ENCODE results near the gene FEM1B. TPM values are rescaled to one million over a fixed set of nuclear protein-coding genes. Genes with fewer than 3 reads are reported as not detected.
A peak's percentile ranks its signal among the peaks of the same experiment; 100 is the strongest.

FEM1B gene
- total and polyA plus RNA-seq, 2 of the 8 experiments (the other 6 are each of a cell fraction or from before 2014, with no cell fraction given) = 36.1 to 83.8 TPM

GRCh38 chr15:68314563-68314962, 37.0 kb downstream of the FEM1B start:
- DNase-seq (ENCODE audit: low read depth in 1 of 2, low spot score in 2 of 2) = no peak

More at GRCh38 chr15:68314563-68314962, 37.0 kb downstream of the FEM1B start:
- H3K23ac ChIP-seq (ENCODE audit: insufficient read length) = no peak overlapping the region
- H2BK120ac ChIP-seq (replicated peaks; ENCODE audit: low read depth, low read length) = no peak overlapping the region
- no peak overlapping the region for H3K4me3 ChIP-seq (ENCODE audit: extremely low read depth in 1 of 4, insufficient read depth in 2 of 4, low read depth in 3 of 4, low read length in 4 of 4)
- no peaks in the 10 kb centered on the region for H3K27me3 ChIP-seq (replicated peaks in 1 of 4; ENCODE audit: control insufficient read depth in 3 of 4, extremely low read depth in 1 of 4, insufficient read depth in 3 of 4, low read length in 3 of 4)
- no peak overlapping the region for H3K18ac ChIP-seq (ENCODE audit: extremely low read depth, low read length)
- H3K9me3 ChIP-seq (ENCODE audit: insufficient read depth in 2 of 2, low read depth in 1 of 2, low read length in 1 of 2) = no peaks in the 10 kb centered on the region
- H3K36me3 ChIP-seq (ENCODE audit: control insufficient read depth in 2 of 4, insufficient read depth in 4 of 4, low read length in 3 of 4) = no peaks in the 10 kb centered on the region
- TF ChIP-seq YY1 (IDR thresholded peaks at IDR 0.05; ENCODE audit: low read depth, low read length) (no peak), RXRA (IDR thresholded peaks at IDR 0.05; ENCODE audit: insufficient read depth, low read depth, low read length) (no peak), CTCF (IDR thresholded peaks at IDR 0.05; ENCODE audit: control extremely low read depth in 1 of 3, insufficient read depth in 1 of 3, low read depth in 1 of 3, low read length in 3 of 3) (no peak)
- no peak overlapping the region for H2AFZ ChIP-seq (ENCODE audit: low read length)
- no peak overlapping the region for H4K8ac ChIP-seq (ENCODE audit: extremely low read depth, insufficient read depth, low read length)
- H2BK12ac ChIP-seq (ENCODE audit: low read depth, low read length) = 0 out of 2 replicates have a peak overlapping the region, but pooled peaks have one; percentile 27
- H3K79me1 ChIP-seq (ENCODE audit: low read depth, low read length) = no peaks in the 10 kb centered on the region
- H4K91ac ChIP-seq (replicated peaks; ENCODE audit: insufficient read length, low read length) = no peak overlapping the region
- H2BK15ac ChIP-seq (ENCODE audit: low read length) = no peak overlapping the region
- H2BK5ac ChIP-seq (ENCODE audit: low read depth, low read length) = no peak overlapping the region
- H4K20me1 ChIP-seq (replicated peaks in 1 of 2; ENCODE audit: control insufficient read depth in 1 of 2, insufficient read depth in 2 of 2, low read length in 2 of 2) = no peaks in the 10 kb centered on the region
- no peak for FAIRE-seq
- H4K5ac ChIP-seq (ENCODE audit: insufficient read length, low read depth, low read length) = no peak overlapping the region
- no peak overlapping the region for H3K27ac ChIP-seq (ENCODE audit: low read depth, low read length)
- 0 out of 2 replicates have a peak, but pooled peaks cover 2% of the 10 kb centered on the region for H3K23me2 ChIP-seq (ENCODE audit: low read depth, low read length)
- no peak overlapping the region for H3K9ac ChIP-seq (replicated peaks in 1 of 4; ENCODE audit: extremely low read depth in 1 of 4, low read depth in 3 of 4, low read length in 3 of 4)
- peaks cover 0 to 25% (median 16%) of the 10 kb centered on the region in 4 experiments; a peak in 6 of 7 replicates for H3K4me1 ChIP-seq (replicated peaks in 1 of 4; ENCODE audit: control insufficient read depth in 3 of 4, insufficient read depth in 4 of 4, low read length in 3 of 4)
- H3K4me2 ChIP-seq (ENCODE audit: insufficient read depth in 1 of 2, low read depth in 2 of 2, low read length in 2 of 2) = no peak overlapping the region
- no peak overlapping the region for H2AK5ac ChIP-seq (ENCODE audit: low read depth, low read length)
- no peak overlapping the region for H3K4ac ChIP-seq (replicated peaks; ENCODE audit: insufficient read length, low read depth, low read length)
- ChIA-PET POLR2A (ENCODE audit: partially characterized antibody) (interaction anchor here (1.1 to 2.6 kb wide), 3 partner anchors 16 to 37 kb away, joined by 3 to 11 read pairs (median 6); partner anchors contain the start of gene FEM1B), CTCF (ENCODE audit: partially characterized antibody) (interaction anchor here (0.7 to 4.3 kb wide), 11 partner anchors 8 to 359 kb away, joined by 3 to 47 read pairs (median 7); no protein-coding TSS in a partner anchor)
- 92% methylated on average over 11 of the region's 11 CpGs; no CpG with 5 or more reads in 1 of the 2 experiments for WGBS, 2 experiments (ENCODE audit: extremely low coverage in 1 of 2, insufficient coverage in 1 of 2, insufficient read length in 1 of 2, insufficient replicate concordance in 2 of 2, low coverage in 1 of 2, low lambda C conversion rate in 2 of 2, missing lambda C conversion rate in 1 of 2)
- no peaks in the 10 kb centered on the region for H3K79me2 ChIP-seq (ENCODE audit: control insufficient read depth in 1 of 2, insufficient read depth in 2 of 2, low read length in 2 of 2)
- H2BK20ac ChIP-seq (ENCODE audit: low read length) = 0 out of 2 replicates have a peak overlapping the region, but pooled peaks have one; percentile 5
- no peak overlapping the region for H3K14ac ChIP-seq (ENCODE audit: insufficient read length)
- H3K56ac ChIP-seq (replicated peaks; ENCODE audit: insufficient read length, low read depth, low read length) = no peak overlapping the region

All from H1 (cell line).